GM12891 (cell line): ENCODE measurements around the gene ATP2B2.

ENCODE experiments used
- PAX5 ChIP-seq: IDR thresholded peaks from 2 replicates; pipeline ENCODE4 v1.6.1; 2011; ENCODE audit warnings: low read length, moderate library complexity, mild to moderate bottlenecking; ENCODE audit not compliant: insufficient read depth, severe bottlenecking
- POLR2A ChIP-seq: IDR thresholded peaks from 2 replicates; pipeline ENCODE4 v1.6.1; 2011; ENCODE audit warnings: low read depth, low read length, control low read depth
- POLR2AphosphoS5 ChIP-seq: IDR thresholded peaks from 2 replicates; pipeline ENCODE4 v1.6.1; 2011; ENCODE audit warnings: low read depth, low read length, control low read depth
- POU2F2 ChIP-seq: IDR thresholded peaks from 2 replicates; pipeline ENCODE4 v1.6.1; 2011; ENCODE audit warnings: low read depth, mild to moderate bottlenecking, control low read depth, low read length, moderate library complexity
- SPI1 ChIP-seq: IDR thresholded peaks from 2 replicates; pipeline ENCODE4 v1.6.1; 2011; ENCODE audit warnings: low read depth, low read length, control low read depth
- TAF1 ChIP-seq: IDR thresholded peaks from 2 replicates; pipeline ENCODE4 v1.6.1; 2011; ENCODE audit warnings: low read depth, low read length, control low read depth

- TF ChIP-seq POLR2A (no peak), POLR2AphosphoS5 (no peak), TAF1 (no peak), PAX5 (no peak), POU2F2 (no peak), SPI1 (no peak)
Observed at GRCh38 chr3:10353661-10354360, 151.6 kb downstream of the ATP2B2 start.
